Measurements from ENCODE around the gene NCF4.

NCF4 gene

DNA sequence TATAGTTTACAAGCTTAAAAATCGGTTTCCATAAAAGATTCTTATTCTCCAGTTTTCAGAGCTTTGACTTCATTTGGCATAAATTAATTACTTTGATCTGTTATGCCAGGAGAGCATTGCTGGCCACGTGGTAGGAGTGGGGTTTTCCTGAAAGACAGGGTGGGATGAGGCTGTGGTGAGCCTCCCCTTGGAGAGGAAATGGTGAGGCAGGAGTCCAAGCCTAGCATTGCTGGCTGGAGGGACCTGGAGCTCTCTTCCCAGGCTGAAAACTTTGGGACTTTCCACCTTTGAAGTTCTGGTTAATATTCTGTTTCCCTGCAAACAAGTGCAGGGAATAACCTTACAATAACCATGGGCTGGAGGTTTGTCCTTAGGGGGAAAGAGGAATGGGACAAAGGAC is 31.5 kb downstream of the NCF4 start (continued):
- TF ChIP-seq, protein P1, sequence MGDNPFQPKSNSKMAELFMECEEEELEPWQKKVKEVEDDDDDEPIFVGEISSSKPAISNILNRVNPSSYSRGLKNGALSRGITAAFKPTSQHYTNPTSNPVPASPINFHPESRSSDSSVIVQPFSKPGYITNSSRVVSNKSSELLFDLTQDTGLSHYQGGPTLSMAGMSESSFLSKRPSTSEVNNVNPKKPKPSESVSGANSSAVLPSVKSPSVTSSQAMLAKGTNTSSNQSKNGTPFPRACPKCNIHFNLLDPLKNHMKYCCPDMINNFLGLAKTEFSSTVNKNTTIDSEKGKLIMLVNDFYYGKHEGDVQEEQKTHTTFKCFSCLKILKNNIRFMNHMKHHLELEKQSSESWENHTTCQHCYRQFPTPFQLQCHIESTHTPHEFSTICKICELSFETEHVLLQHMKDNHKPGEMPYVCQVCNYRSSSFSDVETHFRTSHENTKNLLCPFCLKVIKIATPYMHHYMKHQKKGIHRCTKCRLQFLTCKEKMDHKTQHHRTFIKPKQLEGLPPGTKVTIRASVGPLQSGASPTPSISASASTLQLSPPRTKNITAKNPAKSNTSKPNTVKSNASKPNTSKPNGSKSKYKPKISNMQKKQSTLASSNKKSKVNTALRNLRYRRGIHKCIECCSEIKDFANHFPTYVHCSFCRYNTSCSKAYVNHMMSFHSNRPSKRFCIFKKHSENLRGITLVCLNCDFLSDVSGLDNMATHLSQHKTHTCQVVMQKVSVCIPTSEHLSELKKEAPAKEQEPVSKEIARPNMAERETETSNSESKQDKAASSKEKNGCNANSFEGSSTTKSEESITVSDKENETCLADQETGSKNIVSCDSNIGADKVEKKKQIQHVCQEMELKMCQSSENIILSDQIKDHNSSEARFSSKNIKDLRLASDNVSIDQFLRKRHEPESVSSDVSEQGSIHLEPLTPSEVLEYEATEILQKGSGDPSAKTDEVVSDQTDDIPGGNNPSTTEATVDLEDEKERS (tag by site-specific recombination; IDR thresholded peaks at IDR 0.05): no peak

DNA sequence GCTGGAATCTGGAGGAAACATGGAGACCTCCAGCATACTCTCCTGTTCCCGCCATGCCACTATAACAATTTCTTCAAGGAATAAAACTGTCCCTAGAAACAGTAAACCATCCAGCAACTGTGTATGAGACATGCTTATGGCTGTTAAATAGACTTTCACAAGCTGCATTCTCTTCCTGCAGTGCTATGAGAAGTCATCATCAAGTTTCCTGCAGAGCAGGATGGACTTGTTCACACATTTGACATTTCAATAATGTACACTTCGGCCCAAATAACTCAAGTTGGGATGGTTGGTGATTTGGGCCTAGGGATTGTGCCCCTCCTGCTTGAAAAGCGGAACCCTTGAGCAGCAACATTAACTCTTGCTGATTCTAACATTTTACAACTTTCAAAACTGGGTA is 32.5 kb downstream of the NCF4 start:
- no peak overlapping the region for H3K27ac ChIP-seq (ENCODE audit: extremely low read depth, low read depth, low read length)
- no peaks in the 10 kb centered on the region for H3K4me1 ChIP-seq (ENCODE audit: control insufficient read depth, insufficient read depth, low read length)
- TF ChIP-seq, protein P2, sequence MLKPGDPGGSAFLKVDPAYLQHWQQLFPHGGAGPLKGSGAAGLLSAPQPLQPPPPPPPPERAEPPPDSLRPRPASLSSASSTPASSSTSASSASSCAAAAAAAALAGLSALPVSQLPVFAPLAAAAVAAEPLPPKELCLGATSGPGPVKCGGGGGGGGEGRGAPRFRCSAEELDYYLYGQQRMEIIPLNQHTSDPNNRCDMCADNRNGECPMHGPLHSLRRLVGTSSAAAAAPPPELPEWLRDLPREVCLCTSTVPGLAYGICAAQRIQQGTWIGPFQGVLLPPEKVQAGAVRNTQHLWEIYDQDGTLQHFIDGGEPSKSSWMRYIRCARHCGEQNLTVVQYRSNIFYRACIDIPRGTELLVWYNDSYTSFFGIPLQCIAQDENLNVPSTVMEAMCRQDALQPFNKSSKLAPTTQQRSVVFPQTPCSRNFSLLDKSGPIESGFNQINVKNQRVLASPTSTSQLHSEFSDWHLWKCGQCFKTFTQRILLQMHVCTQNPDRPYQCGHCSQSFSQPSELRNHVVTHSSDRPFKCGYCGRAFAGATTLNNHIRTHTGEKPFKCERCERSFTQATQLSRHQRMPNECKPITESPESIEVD (tag by site-specific recombination; IDR thresholded peaks at IDR 0.05): no peak
- no peak for TF ChIP-seq ZIC2 (tag by site-specific recombination; IDR thresholded peaks at IDR 0.05)
- TF ChIP-seq, protein P3, sequence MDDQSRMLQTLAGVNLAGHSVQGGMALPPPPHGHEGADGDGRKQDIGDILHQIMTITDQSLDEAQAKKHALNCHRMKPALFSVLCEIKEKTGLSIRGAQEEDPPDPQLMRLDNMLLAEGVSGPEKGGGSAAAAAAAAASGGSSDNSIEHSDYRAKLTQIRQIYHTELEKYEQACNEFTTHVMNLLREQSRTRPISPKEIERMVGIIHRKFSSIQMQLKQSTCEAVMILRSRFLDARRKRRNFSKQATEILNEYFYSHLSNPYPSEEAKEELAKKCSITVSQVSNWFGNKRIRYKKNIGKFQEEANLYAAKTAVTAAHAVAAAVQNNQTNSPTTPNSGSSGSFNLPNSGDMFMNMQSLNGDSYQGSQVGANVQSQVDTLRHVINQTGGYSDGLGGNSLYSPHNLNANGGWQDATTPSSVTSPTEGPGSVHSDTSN (CRISPR knock-in tag; IDR thresholded peaks at IDR 0.05): no peak
- no peak for TF ChIP-seq ZNF202 (tag by site-specific recombination; IDR thresholded peaks at IDR 0.05; ENCODE audit: borderline replicate concordance)
- TF ChIP-seq, protein P4, sequence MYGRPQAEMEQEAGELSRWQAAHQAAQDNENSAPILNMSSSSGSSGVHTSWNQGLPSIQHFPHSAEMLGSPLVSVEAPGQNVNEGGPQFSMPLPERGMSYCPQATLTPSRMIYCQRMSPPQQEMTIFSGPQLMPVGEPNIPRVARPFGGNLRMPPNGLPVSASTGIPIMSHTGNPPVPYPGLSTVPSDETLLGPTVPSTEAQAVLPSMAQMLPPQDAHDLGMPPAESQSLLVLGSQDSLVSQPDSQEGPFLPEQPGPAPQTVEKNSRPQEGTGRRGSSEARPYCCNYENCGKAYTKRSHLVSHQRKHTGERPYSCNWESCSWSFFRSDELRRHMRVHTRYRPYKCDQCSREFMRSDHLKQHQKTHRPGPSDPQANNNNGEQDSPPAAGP (tag by site-specific recombination; IDR thresholded peaks at IDR 0.05): no peak
- TF ChIP-seq ZBTB21 (tag by site-specific recombination; IDR thresholded peaks at IDR 0.05): no peak
- TF ChIP-seq RBAK (tag by site-specific recombination; IDR thresholded peaks at IDR 0.05): no peak
- TF ChIP-seq, protein P5, sequence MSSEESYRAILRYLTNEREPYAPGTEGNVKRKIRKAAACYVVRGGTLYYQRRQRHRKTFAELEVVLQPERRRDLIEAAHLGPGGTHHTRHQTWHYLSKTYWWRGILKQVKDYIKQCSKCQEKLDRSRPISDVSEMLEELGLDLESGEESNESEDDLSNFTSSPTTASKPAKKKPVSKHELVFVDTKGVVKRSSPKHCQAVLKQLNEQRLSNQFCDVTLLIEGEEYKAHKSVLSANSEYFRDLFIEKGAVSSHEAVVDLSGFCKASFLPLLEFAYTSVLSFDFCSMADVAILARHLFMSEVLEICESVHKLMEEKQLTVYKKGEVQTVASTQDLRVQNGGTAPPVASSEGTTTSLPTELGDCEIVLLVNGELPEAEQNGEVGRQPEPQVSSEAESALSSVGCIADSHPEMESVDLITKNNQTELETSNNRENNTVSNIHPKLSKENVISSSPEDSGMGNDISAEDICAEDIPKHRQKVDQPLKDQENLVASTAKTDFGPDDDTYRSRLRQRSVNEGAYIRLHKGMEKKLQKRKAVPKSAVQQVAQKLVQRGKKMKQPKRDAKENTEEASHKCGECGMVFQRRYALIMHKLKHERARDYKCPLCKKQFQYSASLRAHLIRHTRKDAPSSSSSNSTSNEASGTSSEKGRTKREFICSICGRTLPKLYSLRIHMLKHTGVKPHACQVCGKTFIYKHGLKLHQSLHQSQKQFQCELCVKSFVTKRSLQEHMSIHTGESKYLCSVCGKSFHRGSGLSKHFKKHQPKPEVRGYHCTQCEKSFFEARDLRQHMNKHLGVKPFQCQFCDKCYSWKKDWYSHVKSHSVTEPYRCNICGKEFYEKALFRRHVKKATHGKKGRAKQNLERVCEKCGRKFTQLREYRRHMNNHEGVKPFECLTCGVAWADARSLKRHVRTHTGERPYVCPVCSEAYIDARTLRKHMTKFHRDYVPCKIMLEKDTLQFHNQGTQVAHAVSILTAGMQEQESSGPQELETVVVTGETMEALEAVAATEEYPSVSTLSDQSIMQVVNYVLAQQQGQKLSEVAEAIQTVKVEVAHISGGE (tag by site-specific recombination; conservative IDR thresholded peaks at IDR 0.05; ENCODE audit: low read depth): no peak
- TF ChIP-seq ZFP3 (tag by site-specific recombination; IDR thresholded peaks at IDR 0.05; ENCODE audit: low read depth): no peak
- no peak for TF ChIP-seq ZNF473 (tag by site-specific recombination; IDR thresholded peaks at IDR 0.05)
- no peak for TF ChIP-seq ZNF292 (tag by site-specific recombination; IDR thresholded peaks at IDR 0.05; ENCODE audit: borderline replicate concordance, low read depth)
- TF ChIP-seq ZNF112 (tag by site-specific recombination; IDR thresholded peaks at IDR 0.05): no peak
- TF ChIP-seq ZNF132 (tag by site-specific recombination; IDR thresholded peaks at IDR 0.05; ENCODE audit: borderline replicate concordance): no peak
- TF ChIP-seq ZNF266 (tag by site-specific recombination; IDR thresholded peaks at IDR 0.05; ENCODE audit: low read depth): no peak
- TF ChIP-seq TRIM28 (IDR thresholded peaks at IDR 0.05; ENCODE audit: borderline replicate concordance, low read length): no peak
- TF ChIP-seq, protein P6, sequence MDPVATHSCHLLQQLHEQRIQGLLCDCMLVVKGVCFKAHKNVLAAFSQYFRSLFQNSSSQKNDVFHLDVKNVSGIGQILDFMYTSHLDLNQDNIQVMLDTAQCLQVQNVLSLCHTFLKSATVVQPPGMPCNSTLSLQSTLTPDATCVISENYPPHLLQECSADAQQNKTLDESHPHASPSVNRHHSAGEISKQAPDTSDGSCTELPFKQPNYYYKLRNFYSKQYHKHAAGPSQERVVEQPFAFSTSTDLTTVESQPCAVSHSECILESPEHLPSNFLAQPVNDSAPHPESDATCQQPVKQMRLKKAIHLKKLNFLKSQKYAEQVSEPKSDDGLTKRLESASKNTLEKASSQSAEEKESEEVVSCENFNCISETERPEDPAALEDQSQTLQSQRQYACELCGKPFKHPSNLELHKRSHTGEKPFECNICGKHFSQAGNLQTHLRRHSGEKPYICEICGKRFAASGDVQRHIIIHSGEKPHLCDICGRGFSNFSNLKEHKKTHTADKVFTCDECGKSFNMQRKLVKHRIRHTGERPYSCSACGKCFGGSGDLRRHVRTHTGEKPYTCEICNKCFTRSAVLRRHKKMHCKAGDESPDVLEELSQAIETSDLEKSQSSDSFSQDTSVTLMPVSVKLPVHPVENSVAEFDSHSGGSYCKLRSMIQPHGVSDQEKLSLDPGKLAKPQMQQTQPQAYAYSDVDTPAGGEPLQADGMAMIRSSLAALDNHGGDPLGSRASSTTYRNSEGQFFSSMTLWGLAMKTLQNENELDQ (tag by site-specific recombination; IDR thresholded peaks at IDR 0.05; ENCODE audit: low read depth): no peak
- TF ChIP-seq, protein P7, sequence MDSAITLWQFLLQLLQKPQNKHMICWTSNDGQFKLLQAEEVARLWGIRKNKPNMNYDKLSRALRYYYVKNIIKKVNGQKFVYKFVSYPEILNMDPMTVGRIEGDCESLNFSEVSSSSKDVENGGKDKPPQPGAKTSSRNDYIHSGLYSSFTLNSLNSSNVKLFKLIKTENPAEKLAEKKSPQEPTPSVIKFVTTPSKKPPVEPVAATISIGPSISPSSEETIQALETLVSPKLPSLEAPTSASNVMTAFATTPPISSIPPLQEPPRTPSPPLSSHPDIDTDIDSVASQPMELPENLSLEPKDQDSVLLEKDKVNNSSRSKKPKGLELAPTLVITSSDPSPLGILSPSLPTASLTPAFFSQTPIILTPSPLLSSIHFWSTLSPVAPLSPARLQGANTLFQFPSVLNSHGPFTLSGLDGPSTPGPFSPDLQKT (IDR thresholded peaks at IDR 0.05; ENCODE audit: borderline replicate concordance, low read depth, low read length): no peak
- no peak overlapping the region for H3K4me3 ChIP-seq (ENCODE audit: low read depth, low read length)
- no peaks in the 10 kb centered on the region for H3K9me3 ChIP-seq (ENCODE audit: control insufficient read depth, insufficient read depth, low read depth, low read length)
- CTCF ChIA-PET: interaction anchor here (0.6 to 0.7 kb wide), 2 partner anchors 40 to 183 kb away, joined by 3 to 4 read pairs; no protein-coding TSS in a partner anchor
- no peaks in the 10 kb centered on the region for H3K36me3 ChIP-seq (ENCODE audit: control insufficient read depth in 2 of 2, insufficient read depth in 1 of 2, low read length in 2 of 2)
- POLR2A ChIA-PET: no interaction called here

Data from HEK293 (cell line).